HG02970 (cell line): ENCODE measurements around the gene LAGE3.

Source experiments
- ATAC-seq: cut with Tn5 transposase; IDR thresholded peaks from one replicate; pipeline ENCODE4 v1.9.1; 2021; ENCODE audit warnings: mild to moderate bottlenecking, moderate library complexity, moderate number of reproducible peaks; ENCODE audit not compliant: unreplicated experiment, low FRiP score

The LAGE3 gene

GRCh38 chrX:154436983-154437752 is 41.9 kb downstream of the LAGE3 start, which contains the start of gene GDI1:
GDI1 (plus strand) TSS chrX:154437154; CDS start chrX:154437255, 101 bp downstream.
- ATAC-seq, result peak; percentile 44

GRCh38 chrX:154436374-154436982 is 42.6 kb downstream of the LAGE3 start:
- peak; percentile 26 for ATAC-seq

- no peak for ATAC-seq
Observed at GRCh38 chrX:154435171-154435733, 43.8 kb downstream of the LAGE3 start.

GRCh38 chrX:154434394-154435168 is 44.5 kb downstream of the LAGE3 start:
- ATAC-seq, result no peak

GRCh38 chrX:154433605-154434004 is 45.5 kb downstream of the LAGE3 start:
- ATAC-seq, result no peak

- no peak for ATAC-seq
Observed at GRCh38 chrX:154432210-154432609, 46.9 kb downstream of the LAGE3 start.

- no peak for ATAC-seq
Observed at GRCh38 chrX:154431341-154431740, 47.7 kb downstream of the LAGE3 start.

GRCh38 chrX:154430916-154431315 is 48.2 kb downstream of the LAGE3 start:
- no peak for ATAC-seq

GRCh38 chrX:154430479-154430878 is 48.6 kb downstream of the LAGE3 start:
- ATAC-seq, result no peak

- ATAC-seq, result no peak
Observed at GRCh38 chrX:154429711-154430110, 49.4 kb downstream of the LAGE3 start.

GRCh38 chrX:154428176-154429171 is 50.6 kb downstream of the LAGE3 start, which contains the start of gene ATP6AP1:
ATP6AP1 (plus strand) TSS chrX:154428677; CDS start chrX:154428693, 16 bp downstream.
- ATAC-seq, result peak; percentile 93
